ENCODE measurements around the gene AXDND1.

- TF ChIP-seq CTCF (IDR thresholded peaks at IDR 0.05) (no peak), EZH2phosphoT487 (IDR thresholded peaks at IDR 0.05; ENCODE audit: borderline replicate concordance, low read depth) (no peak), ELF1 (IDR thresholded peaks at IDR 0.05) (no peak)
These were observed 222.8 kb downstream of the AXDND1 start for GRCh38 chr1:179588425-179589024.

Data from SK-N-SH (cell line).